ENCODE results near the gene EVL. TPM values are rescaled to one million over a fixed set of nuclear protein-coding genes. Genes with fewer than 3 reads are reported as not detected.
"Not testable (repeated sequence)": the region's sequence is repeated elsewhere in the genome, so short reads cannot be mapped to it uniquely, and the experiment has no call there.

EVL gene
- total and polyA plus RNA-seq, 10 of the 15 experiments (the other 5 are each of a cell fraction or from before 2014, with no cell fraction given), result 11.9 to 341 (median 89.8) TPM

DNA sequence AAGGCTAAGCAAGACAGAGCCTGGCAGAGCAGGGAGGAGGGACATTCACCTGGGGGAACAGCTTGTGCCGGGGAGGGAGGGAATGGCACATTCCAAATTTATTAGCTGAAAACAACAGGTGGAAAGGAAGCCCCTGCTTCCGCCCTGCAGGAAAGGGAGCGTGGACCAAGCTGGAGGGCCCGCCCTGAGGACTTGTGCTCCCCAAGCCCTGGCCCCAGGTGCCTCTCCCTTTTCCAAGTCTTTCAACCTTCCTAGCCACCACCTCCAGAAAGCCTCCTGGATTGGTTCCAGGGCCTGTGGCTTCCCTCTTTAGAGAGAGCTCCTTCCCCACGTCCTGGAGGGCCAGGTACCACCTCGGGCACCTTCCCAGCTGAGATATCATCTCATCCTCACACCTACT is 91.6 kb downstream of the EVL start (continued):
- TF ChIP-seq BMI1 (IDR thresholded peaks at IDR 0.05; ENCODE audit: borderline replicate concordance), result no peak
- TF ChIP-seq, protein P1, sequence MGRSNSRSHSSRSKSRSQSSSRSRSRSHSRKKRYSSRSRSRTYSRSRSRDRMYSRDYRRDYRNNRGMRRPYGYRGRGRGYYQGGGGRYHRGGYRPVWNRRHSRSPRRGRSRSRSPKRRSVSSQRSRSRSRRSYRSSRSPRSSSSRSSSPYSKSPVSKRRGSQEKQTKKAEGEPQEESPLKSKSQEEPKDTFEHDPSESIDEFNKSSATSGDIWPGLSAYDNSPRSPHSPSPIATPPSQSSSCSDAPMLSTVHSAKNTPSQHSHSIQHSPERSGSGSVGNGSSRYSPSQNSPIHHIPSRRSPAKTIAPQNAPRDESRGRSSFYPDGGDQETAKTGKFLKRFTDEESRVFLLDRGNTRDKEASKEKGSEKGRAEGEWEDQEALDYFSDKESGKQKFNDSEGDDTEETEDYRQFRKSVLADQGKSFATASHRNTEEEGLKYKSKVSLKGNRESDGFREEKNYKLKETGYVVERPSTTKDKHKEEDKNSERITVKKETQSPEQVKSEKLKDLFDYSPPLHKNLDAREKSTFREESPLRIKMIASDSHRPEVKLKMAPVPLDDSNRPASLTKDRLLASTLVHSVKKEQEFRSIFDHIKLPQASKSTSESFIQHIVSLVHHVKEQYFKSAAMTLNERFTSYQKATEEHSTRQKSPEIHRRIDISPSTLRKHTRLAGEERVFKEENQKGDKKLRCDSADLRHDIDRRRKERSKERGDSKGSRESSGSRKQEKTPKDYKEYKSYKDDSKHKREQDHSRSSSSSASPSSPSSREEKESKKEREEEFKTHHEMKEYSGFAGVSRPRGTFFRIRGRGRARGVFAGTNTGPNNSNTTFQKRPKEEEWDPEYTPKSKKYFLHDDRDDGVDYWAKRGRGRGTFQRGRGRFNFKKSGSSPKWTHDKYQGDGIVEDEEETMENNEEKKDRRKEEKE (IDR thresholded peaks at IDR 0.05), result no peak

- BruUV-seq (replicated peaks); H3K27ac ChIP-seq (ENCODE audit: control insufficient read depth, insufficient read depth); FAIRE-seq; H4K20me1 ChIP-seq (ENCODE audit: control insufficient read depth, insufficient read depth); H3K9me3 ChIP-seq (replicated peaks; ENCODE audit: control insufficient read depth, insufficient read depth, low read length); SMC1A ChIA-PET (ENCODE audit: uncharacterized antibody, unreplicated experiment); H3K36me3 ChIP-seq (ENCODE audit: control insufficient read depth in 2 of 2, insufficient read depth in 2 of 2, low read length in 1 of 2); in situ Hi-C loops (cut with MboI); DNase-seq (ENCODE audit: low read depth, low spot score); H2AFZ ChIP-seq (ENCODE audit: control insufficient read depth, low read depth, low read length); H3K27me3 ChIP-seq (replicated peaks in 1 of 2; ENCODE audit: control insufficient read depth in 2 of 2, insufficient read depth in 2 of 2, low read length in 1 of 2); H3K9ac ChIP-seq (ENCODE audit: control insufficient read depth, insufficient read depth, low read length); intact Hi-C loops (cut with micrococcal nuclease; ENCODE audit: unreplicated experiment); H3K79me2 ChIP-seq (ENCODE audit: control insufficient read depth, insufficient read depth, low read length); H3K4me3 ChIP-seq; H3K4me2 ChIP-seq (ENCODE audit: control insufficient read depth, insufficient read depth): not testable (repeated sequence)
- TF ChIP-seq RUNX3 (IDR thresholded peaks at IDR 0.05; ENCODE audit: low read length) (peak; percentile 17; the same call in 1 of the 2 replicates), IKZF1 (conservative IDR thresholded peaks at IDR 0.05) (peak; percentile 34; the same call in 1 of the 2 replicates), IKZF2 (IDR thresholded peaks at IDR 0.05) (peak in 1 of 2 experiments; percentile 61; a peak in 3 of 4 replicates)
- RAD21 ChIA-PET (ENCODE audit: unreplicated experiment), result interaction anchor here (0.6 to 1.8 kb wide), 3 partner anchors 38 to 87 kb away, joined by 3 to 4 read pairs (median 3); no protein-coding TSS in a partner anchor
- POLR2A ChIA-PET, result interaction anchor here (0.7 kb wide), 2 partner anchors 92 to 142 kb away, joined by 4 read pairs; partner anchors contain the start of gene EVL
- H3K4me1 ChIP-seq (ENCODE audit: control insufficient read depth, insufficient read depth, low read length), result peaks cover 15% of the 10 kb centered on the region
- CTCF ChIA-PET, result interaction anchor here (1.0 to 1.8 kb wide), 4 partner anchors 35 to 85 kb away, joined by 3 to 6 read pairs (median 4); no protein-coding TSS in a partner anchor
- peak; percentile 50 for ATAC-seq
- under 1% methylated on average over 14 of the region's 16 CpGs for WGBS (ENCODE audit: insufficient coverage, insufficient replicate concordance, low lambda C conversion rate, missing lambda C conversion rate)
These were observed 92.5 kb downstream of the EVL start for GRCh38 chr14:100157548-100158232.

Measured in GM12878 (cell line).